Measurements from ENCODE around the gene HSPB9. TPM values are rescaled to one million over a fixed set of nuclear protein-coding genes. Genes with fewer than 3 reads are reported as not detected.

HSPB9 gene
- total and polyA plus RNA-seq, 8 donors: 0.40 to 1.6 (median 0.69) TPM

GRCh38 chr17:42111265-42111636 lies 11.4 kb upstream of the HSPB9 start:
- H3K4me3 ChIP-seq: no peak overlapping the region
- TF ChIP-seq, protein P1, sequence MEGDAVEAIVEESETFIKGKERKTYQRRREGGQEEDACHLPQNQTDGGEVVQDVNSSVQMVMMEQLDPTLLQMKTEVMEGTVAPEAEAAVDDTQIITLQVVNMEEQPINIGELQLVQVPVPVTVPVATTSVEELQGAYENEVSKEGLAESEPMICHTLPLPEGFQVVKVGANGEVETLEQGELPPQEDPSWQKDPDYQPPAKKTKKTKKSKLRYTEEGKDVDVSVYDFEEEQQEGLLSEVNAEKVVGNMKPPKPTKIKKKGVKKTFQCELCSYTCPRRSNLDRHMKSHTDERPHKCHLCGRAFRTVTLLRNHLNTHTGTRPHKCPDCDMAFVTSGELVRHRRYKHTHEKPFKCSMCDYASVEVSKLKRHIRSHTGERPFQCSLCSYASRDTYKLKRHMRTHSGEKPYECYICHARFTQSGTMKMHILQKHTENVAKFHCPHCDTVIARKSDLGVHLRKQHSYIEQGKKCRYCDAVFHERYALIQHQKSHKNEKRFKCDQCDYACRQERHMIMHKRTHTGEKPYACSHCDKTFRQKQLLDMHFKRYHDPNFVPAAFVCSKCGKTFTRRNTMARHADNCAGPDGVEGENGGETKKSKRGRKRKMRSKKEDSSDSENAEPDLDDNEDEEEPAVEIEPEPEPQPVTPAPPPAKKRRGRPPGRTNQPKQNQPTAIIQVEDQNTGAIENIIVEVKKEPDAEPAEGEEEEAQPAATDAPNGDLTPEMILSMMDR (IDR thresholded peaks at IDR 0.05): no peak
- DNase-seq (peak in 1 of 6 donors; percentile 59), FAIRE-seq (no peak), ATAC-seq (no peak)
- H3K27me3 ChIP-seq: no peaks in the 10 kb centered on the region
- H3K9me3 ChIP-seq: no peaks in the 10 kb centered on the region
- WGBS, 2 donors: 88 to 93% methylated on average over 11 of the region's 11 CpGs
- peaks cover 0 to 4% (median 0%) of the 10 kb centered on the region in 3 donors for H3K36me3 ChIP-seq
- H3K27ac ChIP-seq: peak overlapping the region in 2 of 4 donors; percentile 75 to 85
- intact Hi-C loops (cut with DNase I): loop anchor here in 2 of 3 donors (5.0 to 10.0 kb wide), 3 partner anchors 86 to 149 kb away; partner anchors contain the start of genes CNP (in 1 of the 2) and NKIRAS2 (in 1 of the 2)
- peaks cover 6 to 17% (median 14%) of the 10 kb centered on the region in 3 donors for H3K4me1 ChIP-seq

- intact Hi-C loops (cut with DNase I): loop anchor here in 2 of 3 donors (5.0 to 10.0 kb wide), 3 partner anchors 87 to 150 kb away; partner anchors contain the start of genes CNP (in 1 of the 2) and NKIRAS2 (in 1 of the 2)
- peak in 2 of 6 donors; percentile 46 to 62 for DNase-seq
- Histone ChIP-seq H3K4me3 (peak overlapping the region; percentile 21 to 56 (median 40)), H3K4me1 (peaks cover 6 to 21% (median 15%) of the 10 kb centered on the region in 3 donors), H3K27ac (peak overlapping the region; percentile 63 to 85 (median 76)), H3K9me3 (no peaks in the 10 kb centered on the region), H3K36me3 (peaks cover 0 to 4% (median 0%) of the 10 kb centered on the region in 3 donors), H3K27me3 (no peaks in the 10 kb centered on the region)
- no peak for FAIRE-seq
- TF ChIP-seq, protein P1 (IDR thresholded peaks at IDR 0.05): no peak
- ATAC-seq: peak; percentile 35 to 47 (median 42)
- 8 to 12% methylated on average over 12 of the region's 12 CpGs for WGBS, 2 donors
Observed at GRCh38 chr17:42111871-42112551, 10.6 kb upstream of the HSPB9 start.

- Histone ChIP-seq H3K4me1 (peaks cover 6 to 21% (median 15%) of the 10 kb centered on the region in 3 donors), H3K36me3 (peaks cover 0 to 4% (median 0%) of the 10 kb centered on the region in 3 donors), H3K27ac (peak within 1 kb of the TSS; percentile 63 to 85 (median 76)), H3K9me3 (no peaks in the 10 kb centered on the region), H3K4me3 (peak within 1 kb of the TSS; percentile 21 to 56 (median 40)), H3K27me3 (no peaks in the 10 kb centered on the region)
- peak; percentile 81 to 91 (median 89) for ATAC-seq
- TF ChIP-seq, protein P1 (IDR thresholded peaks at IDR 0.05): no peak
- intact Hi-C loops (cut with DNase I): loop anchor here in 2 of 3 donors (5.0 to 10.0 kb wide), 3 partner anchors 88 to 150 kb away; partner anchors contain the start of genes CNP (in 1 of the 2) and NKIRAS2 (in 1 of the 2)
- 2 to 6% methylated on average over 10 of the region's 10 CpGs for WGBS, 2 donors
- DNase-seq: peak in 4 of 6 donors; percentile 76 to 78 (median 76)
- no peak for FAIRE-seq
Observed at GRCh38 chr17:42112552-42113176, 9.9 kb upstream of the HSPB9 start, which contains the start of gene DHX58. TSS of gene DHX58 (minus strand) at chr17:42112714. CDS start at chr17:42111892, 822 bp downstream.

- intact Hi-C loops (cut with DNase I): loop anchor here in 2 of 3 donors (5.0 to 10.0 kb wide), 3 partner anchors 89 to 151 kb away; partner anchors contain the start of genes CNP (in 1 of the 2) and NKIRAS2 (in 1 of the 2)
- peak overlapping the region; percentile 63 to 85 (median 76) for H3K27ac ChIP-seq
- DNase-seq (peak in 2 of 6 donors; percentile 45 to 67), ATAC-seq (no peak), FAIRE-seq (no peak)
- TF ChIP-seq, protein P1 (IDR thresholded peaks at IDR 0.05): no peak
- H3K36me3 ChIP-seq: peaks cover 0 to 4% (median 0%) of the 10 kb centered on the region in 3 donors
- H3K27me3 ChIP-seq: no peaks in the 10 kb centered on the region
- 83 to 87% methylated on average over 28 of the region's 28 CpGs for WGBS, 2 donors
- peaks cover 6 to 21% (median 15%) of the 10 kb centered on the region in 3 donors for H3K4me1 ChIP-seq
- H3K9me3 ChIP-seq: no peaks in the 10 kb centered on the region
- peak overlapping the region in 1 of 4 donors; percentile 44 for H3K4me3 ChIP-seq
Observed at GRCh38 chr17:42113293-42114069, 9.1 kb upstream of the HSPB9 start.
